HG03175 (cell line): ENCODE measurements around the gene FBN1.

Source experiments
- ATAC-seq: cut with Tn5 transposase; IDR thresholded peaks from one replicate; pipeline ENCODE4 v1.9.1; 2021; ENCODE audit warnings: mild to moderate bottlenecking, moderate library complexity; ENCODE audit not compliant: unreplicated experiment

FBN1 gene

DNA sequence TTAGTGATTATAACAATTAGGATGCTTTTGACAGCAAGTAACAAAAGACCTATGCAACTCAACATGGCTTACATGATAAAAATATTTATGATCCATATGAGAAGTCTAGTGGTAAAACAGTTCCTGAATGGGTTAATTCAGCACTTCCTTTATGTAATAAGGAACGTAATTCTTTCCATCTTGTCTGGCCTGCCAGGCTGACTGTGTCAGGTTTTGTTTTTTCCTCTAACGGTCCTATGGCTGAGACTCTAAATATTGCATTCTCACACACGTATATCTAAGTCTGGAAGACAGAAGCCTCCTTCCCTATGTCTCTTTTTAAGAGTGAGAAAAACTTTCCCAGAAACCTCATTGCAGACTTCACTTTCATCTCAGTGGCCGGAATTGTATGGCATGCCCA lies 263.6 kb downstream of the FBN1 start:
- ATAC-seq = no peak

DNA sequence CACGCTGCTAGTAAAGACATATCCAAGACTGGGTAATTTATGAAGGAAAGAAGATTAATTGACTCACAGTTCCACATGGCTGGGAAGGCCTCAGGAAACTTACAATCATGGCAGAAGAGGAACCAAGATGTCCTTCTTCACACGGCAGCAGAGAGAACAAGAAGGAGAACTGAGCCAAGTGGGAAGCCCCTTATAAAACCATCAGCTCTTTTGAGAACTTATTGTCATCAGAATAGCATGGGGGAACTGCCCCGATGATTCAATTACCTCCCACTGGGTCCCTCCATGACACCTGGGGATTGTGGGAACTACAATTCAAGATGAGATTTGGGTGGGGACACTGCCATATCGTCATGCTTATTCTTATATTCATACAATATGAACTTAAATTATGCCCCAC lies 265.3 kb downstream of the FBN1 start:
- ATAC-seq = no peak

DNA sequence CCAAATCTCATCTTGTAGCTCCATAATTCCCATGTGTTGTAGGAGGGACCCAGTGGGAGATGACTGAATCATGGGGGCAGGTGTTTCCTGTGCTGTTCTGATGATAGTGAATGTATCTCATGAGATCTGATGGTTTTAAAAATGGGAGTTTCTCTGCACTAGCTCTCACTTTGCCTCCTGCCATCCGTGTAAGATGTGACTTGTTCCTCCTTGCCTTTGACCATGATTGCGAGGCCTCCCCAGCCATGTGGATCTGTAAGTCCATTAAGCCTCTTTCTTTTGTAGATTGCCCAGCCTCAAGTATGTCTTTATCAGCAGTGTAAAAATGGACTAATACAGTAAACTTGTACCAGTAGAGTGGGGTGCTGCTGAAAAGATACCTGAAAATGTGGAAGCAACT lies 269.7 kb downstream of the FBN1 start:
- no peak for ATAC-seq

DNA sequence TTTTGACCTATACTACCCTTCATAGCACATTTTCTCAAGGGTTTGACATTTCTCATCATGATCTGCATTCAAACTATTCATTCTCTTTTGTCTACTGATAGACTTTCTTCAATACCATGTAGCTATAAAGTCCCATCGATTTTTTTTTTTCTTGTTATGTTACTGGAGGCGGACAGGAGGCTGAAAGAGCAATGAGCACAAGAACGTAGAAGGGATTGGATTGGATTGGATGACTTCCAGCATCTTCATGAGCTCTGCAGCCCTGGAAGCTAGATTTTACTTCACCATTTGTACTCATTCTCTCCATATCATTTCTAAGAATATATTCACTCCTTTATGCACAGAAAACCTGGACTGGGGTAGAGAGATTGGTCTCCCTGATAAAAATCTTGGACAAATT lies 271.0 kb downstream of the FBN1 start:
- ATAC-seq = no peak

DNA sequence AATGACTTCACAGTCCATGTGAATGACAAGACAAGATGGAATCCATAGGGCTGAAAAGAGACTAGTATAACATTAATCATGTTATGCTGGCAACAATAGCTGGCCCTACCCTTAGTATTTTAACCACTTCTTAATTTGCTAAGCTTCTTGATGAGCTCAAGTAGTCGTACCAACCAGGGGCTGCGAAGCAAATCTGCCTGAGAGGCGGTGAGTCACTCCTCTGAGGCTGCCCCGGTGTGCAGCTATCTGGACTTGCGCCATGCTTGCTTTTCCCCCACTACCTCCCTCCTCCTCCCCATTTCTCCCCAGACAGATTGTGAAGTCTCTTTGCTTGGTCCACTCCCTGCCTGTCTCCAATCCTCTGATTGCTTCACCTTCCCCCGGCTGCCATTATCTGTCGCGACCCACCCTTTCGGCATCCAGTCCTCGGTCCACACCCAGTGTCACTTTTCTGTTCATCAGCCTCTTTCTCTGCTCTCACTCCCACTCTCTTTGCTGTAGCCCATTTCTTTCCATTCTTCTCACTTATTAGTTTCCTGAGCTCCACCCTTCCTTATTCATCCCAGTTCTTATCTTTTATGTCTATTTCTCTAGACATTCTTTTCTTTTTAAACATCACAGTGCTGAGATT lies 271.6 kb downstream of the FBN1 start:
- no peak for ATAC-seq

DNA sequence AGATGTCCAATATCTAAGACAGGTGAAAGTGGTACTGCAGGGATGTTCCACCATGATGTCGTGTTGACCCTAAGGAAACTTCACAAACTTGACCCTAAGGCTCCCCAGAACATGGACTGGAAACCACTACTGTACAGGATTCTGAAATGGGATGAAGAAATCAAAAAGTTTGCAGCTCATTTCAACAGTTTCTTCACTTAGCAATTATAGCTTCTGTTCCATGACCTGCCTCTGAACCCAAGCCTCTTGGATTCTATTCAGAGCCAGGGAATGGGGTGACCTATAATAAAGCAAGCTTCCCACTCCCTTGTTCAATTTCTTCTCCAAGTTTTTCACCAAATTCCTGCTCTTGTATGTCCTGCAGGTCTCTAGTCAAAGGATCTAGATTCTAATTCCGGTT lies 273.5 kb downstream of the FBN1 start:
- no peak for ATAC-seq

DNA sequence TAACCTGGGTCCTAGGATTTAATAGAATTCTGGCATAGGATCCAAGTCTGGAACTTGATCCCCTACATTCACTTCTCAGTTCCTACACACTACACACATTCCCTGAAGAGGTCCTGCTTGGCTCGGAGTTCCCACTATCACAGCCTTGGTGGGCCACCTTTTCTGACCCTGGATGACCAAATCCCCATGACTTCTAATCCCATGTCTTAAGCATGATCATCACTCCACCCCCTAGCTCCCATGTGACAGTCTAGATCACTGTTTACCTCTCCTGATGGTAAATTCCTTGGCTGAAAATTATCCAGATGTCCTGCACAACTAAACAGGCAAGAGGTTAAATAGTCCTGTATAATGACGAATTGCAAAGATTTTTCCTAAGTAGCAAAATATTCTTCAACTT lies 274.0 kb downstream of the FBN1 start:
- no peak for ATAC-seq

DNA sequence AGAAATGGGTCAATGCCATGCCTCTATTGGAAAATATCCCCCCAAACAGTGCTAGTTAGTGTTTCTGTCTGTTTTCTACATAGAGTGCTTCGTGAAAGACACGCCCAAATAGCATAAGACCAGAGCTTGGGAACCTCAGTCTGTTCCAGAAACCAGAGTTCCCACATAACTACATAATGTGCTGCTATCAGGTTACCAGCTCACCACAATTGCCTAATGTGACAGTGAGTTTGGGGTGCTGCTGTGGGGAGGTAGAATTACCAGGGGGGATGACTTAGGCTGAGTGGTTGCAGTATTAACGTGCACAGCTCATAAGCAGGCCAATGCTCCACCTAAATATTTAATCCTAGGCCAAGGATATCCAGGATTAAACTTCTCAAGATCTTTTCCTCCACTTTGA lies 275.0 kb downstream of the FBN1 start:
- no peak for ATAC-seq

DNA sequence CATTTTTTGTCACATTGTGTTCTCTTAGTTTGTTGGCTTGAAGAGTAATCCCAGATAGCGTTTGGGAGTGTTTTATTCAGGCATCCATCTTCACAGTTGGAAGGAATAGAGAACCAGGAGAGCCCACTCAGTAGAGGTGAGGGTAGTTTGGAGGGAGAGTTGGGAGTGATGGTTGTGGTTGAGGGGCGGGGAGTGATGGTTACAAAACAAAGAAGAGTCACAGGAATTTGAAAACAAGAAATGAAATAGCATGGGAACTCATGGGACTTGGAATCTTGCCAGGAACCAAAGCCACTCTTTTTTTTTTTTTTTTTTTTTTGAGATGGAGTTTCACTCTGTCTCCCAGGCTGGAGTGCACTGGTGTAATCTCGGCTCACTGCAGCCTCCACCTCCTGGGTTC lies 278.0 kb downstream of the FBN1 start:
- ATAC-seq = no peak

DNA sequence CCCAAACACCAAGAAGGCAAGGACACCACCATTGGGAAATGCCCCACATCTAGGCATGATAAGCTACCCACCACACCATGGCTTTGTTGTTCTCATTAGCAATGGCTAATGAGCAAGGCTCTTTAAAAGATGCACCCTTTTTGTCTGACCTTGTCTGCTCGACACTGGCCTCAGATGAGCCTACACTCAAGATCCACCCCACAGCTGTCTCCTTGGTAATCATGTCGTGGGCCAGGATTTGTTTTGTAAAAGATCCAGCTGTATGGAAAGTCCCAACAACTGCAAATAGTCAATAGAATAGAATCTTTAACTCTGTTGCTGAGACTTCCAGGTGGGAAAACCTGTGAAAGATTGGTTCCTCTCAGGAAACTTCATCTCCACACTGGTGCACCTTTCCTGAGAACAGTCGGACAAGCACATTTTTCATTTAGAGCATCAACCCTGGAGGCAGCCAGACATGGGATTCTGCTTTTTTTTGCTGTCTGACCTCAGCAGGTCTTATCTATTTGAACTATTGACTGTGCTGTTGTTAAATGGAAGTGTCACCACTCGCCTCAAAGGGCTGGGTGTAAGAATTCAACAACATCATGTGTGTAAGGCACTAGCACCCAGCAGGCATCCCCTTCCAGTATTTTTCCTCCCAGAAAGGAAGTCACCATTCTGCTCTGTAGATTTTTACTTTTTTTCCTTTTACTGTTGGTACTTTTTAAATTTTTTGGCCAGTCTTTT lies 278.8 kb downstream of the FBN1 start:
- no peak for ATAC-seq

DNA sequence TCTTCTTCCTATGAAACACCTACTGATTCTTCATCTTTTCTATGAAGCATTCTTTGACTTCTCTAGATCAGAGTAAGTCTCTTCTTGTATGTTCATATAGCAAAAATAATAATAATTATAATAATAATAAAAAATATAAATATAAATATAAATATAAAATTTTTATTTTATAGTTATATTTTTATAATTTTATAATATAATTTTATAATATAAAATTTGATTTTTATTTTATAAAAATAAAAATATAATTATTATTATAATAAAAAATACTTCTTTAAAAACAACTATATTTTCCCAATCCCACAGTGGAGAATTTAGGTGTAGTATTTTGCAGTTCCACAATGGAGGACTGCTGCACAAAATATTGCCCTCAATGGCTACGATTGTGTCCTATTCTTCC lies 279.9 kb downstream of the FBN1 start:
- no peak for ATAC-seq

DNA sequence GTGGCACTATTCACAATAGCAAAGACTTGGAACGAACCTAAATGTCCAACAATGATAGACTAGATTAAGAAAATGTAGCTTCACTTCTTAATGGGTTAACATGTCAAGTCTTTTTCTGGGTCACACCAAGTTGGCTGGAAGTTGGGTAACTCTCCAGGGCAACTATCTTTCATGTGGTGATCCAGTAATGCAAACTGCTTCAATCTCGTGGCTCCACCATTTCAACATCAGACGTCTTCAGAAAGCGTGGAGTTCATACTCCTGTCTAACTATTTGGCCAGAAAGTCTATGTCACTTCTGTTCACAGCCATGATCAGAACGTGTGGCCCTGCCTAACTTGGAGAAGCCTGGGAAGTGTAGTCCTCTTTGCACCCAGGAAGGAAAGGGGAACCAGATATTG lies 282.0 kb downstream of the FBN1 start:
- no peak for ATAC-seq

DNA sequence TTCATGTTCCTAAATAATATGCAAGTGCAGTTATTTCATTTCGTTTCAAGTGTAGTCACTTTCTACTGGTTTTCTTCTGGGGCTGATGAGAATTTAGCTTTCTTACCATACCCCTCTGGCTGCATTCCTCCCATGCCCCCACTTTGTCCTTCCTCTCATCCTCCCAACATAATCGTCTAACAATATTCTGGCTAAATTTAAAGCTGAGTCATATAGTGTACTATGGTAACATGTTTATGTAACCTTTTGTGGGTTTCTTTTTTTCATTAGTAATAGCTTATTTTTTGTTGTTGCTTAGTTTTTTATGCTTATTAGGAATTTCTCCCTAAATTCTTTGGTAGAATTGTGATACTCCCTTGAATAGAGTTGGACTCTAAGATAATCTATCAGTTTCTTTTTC lies 283.8 kb downstream of the FBN1 start:
- ATAC-seq = no peak

DNA sequence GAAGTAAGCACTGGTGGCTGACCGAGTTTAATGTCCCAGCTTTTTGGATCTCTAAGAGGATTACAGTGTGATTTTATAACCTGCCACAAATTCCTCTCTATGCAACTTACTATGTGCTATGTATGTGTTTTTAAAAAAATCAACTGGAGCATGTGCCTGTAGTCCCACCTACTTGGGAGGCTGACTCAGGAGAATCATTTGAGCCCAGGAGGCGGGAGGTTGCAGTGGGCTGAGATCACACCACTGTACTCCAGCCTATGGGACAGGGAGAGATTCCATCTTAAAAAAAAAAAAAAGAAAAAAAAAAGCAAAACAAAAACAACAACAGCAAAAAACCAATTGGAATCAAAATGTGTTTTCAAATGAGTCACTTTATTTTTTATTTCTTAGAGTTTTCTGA lies 284.7 kb downstream of the FBN1 start:
- ATAC-seq = no peak
